K562 (cell line): ENCODE data around the gene PRKD1. TPM values are rescaled to one million over a fixed set of nuclear protein-coding genes. Genes with fewer than 3 reads are reported as not detected.

Experiments
- DIDO1 ChIP-seq: fragments of 450-650 bp; IDR thresholded peaks from 2 replicates; pipeline ENCODE4 v1.6.1; 2016; ENCODE audit warnings: low read depth, missing biosample characterization, missing genetic modification characterization
- NR2C1 ChIP-seq, 2 experiments: fragments of 450-650 bp; IDR thresholded peaks; 2 replicates each; pipeline ENCODE4 v1.6.1; 2017; ENCODE audit warnings: mild to moderate bottlenecking in 2 of 2, antibody characterized with exemption in 1 of 2, inconsistent platforms in 1 of 2, missing compliant biosample characterization in 1 of 2, missing genetic modification characterization in 1 of 2
- REST ChIP-seq, 2 experiments: fragments of 450-650 bp; formaldehyde crosslinking in 1 of 2; IDR thresholded peaks; 2 replicates each; pipeline versions ENCODE4 v1.4.0 to v1.6.1; 2014 to 2020; ENCODE audit warnings: mild to moderate bottlenecking in 2 of 2, borderline replicate concordance in 1 of 2, low read depth in 1 of 2
- SMC3 ChIP-seq: conservative IDR thresholded peaks from 2 replicates; pipeline ENCODE4 v1.6.1; 2011; ENCODE audit warnings: low read depth, low read length, improper control_type of control experiment; ENCODE audit not compliant: insufficient read depth
- polyA plus RNA-seq, 8 experiments: library from polyadenylated mRNA; depleted of rRNA in 4 of 8; stranded (reverse) in 5 of 8; unstranded in 3 of 8; fragments of >200 nt; fragmentation: Nextera tagmentation in 2 of 8; fragmentation: Illumina TruSeq in 1 of 8; extraction: Ambion mirVana in 2 of 8; extraction: Trizol in 1 of 8; gene quantifications; 2 replicates each; pipeline versions ENCODE4 v1.2.1 to v1.2.3, GENCODE V29; 2011 to 2014; ENCODE audit warnings: inconsistent platforms in 1 of 8, missing spikeins in 1 of 8
- total RNA-seq, 7 experiments: library from RNA; depleted of rRNA in 6 of 7; stranded (reverse); fragments of >200 nt in 6 of 7; fragmentation: Illumina TruSeq in 2 of 7; extraction: Trizol in 2 of 7; gene quantifications; 2 replicates each; pipeline versions ENCODE4 v1.2.1 to v1.2.3, GENCODE V29; 2011 to 2021; ENCODE audit warnings: low replicate concordance in 1 of 7

Gene PRKD1
- total and polyA plus RNA-seq, 9 of the 15 experiments (the other 6 are each of a cell fraction or from before 2014, with no cell fraction given): 0.04 to 0.25 (median 0.13) TPM; not detected in 1

GRCh38 chr14:29548948-29549370, 378.7 kb downstream of the PRKD1 start (continued):
- TF ChIP-seq REST (IDR thresholded peaks at IDR 0.05; ENCODE audit: borderline replicate concordance) (peak; percentile 58), REST (CRISPR knock-in tag; IDR thresholded peaks at IDR 0.05; ENCODE audit: low read depth) (no peak), SMC3 (peak; percentile 53; the same call in 1 of the 2 replicates), DIDO1 (tag) (no peak), NR2C1 (IDR thresholded peaks at IDR 0.05) (no peak), NR2C1 (tag; IDR thresholded peaks at IDR 0.05) (no peak)
